Panc1 (cell line): ENCODE measurements around the gene PRM3. TPM values are rescaled to one million over a fixed set of nuclear protein-coding genes. Genes with fewer than 3 reads are reported as not detected.

Experiments
- ATAC-seq: fragments of 200-7000 bp; cut with Tn5 transposase; 2 replicates; pipeline ENCODE4 v1.9.1; 2020; ENCODE audit warnings: mild to moderate bottlenecking, moderate library complexity
- BruUV-seq: library from RNA; stranded (reverse); fragments of 400-500 nt; replicated peaks from 2 replicates; lab custom pipeline; 2021; lab: Mats Ljungman, UMichigan
- CTCF ChIA-PET: fragments of 300-600 bp; sonication (Branson Sonifier 250); formaldehyde crosslinking; loops from one replicate; lab custom pipeline; 2022; ENCODE audit warnings: antibody characterized with exemption; lab: Charles Lee
- POLR2A ChIA-PET: fragments of 300-600 bp; sonication (Branson Sonifier 250); formaldehyde crosslinking; loops from one replicate; lab custom pipeline; 2022; ENCODE audit warnings: antibody characterized with exemption; lab: Charles Lee
- DNase-seq: peaks from one replicate; pipeline ENCODE4 v3.0.0-alpha.2; 2010; ENCODE audit warnings: low read depth, low spot score
- H3K27ac ChIP-seq: 2 replicates; pipeline ENCODE4 v1.5.1; 2011; ENCODE audit warnings: mild to moderate bottlenecking, low read length, inconsistent platforms
- H3K27me3 ChIP-seq: fragments of 200-500 bp; sonication (Bioruptor generic); 2 replicates; pipeline ENCODE4 v1.6.0; 2014; ENCODE audit warnings: low read length, inconsistent platforms; ENCODE audit not compliant: control insufficient read depth, insufficient read depth
- H3K36me3 ChIP-seq: fragments of 200-500 bp; sonication (Bioruptor generic); 2 replicates; pipeline ENCODE4 v1.5.1; 2014; ENCODE audit warnings: inconsistent platforms, mild to moderate bottlenecking, low read length, moderate library complexity; ENCODE audit not compliant: control insufficient read depth, insufficient read depth
- H3K4me1 ChIP-seq: 2 replicates; pipeline ENCODE4 v1.5.1; 2011; ENCODE audit warnings: inconsistent platforms, mild to moderate bottlenecking, low read length, moderate library complexity; ENCODE audit not compliant: control insufficient read depth, insufficient read depth
- H3K4me3 ChIP-seq, 2 experiments: 2 replicates each; pipeline ENCODE4 v1.5.1; 2011 to 2012; ENCODE audit warnings: low read depth in 2 of 2, low read length in 2 of 2, mild to moderate bottlenecking in 2 of 2, inconsistent platforms in 1 of 2, moderate library complexity in 1 of 2
- H3K9me3 ChIP-seq: fragments of 200-500 bp; sonication (Bioruptor generic); 2 replicates; pipeline ENCODE4 v1.5.1; 2014; ENCODE audit warnings: low read depth, mild to moderate bottlenecking, inconsistent platforms, low read length, moderate library complexity; ENCODE audit not compliant: control insufficient read depth, insufficient read depth
- POLR2AphosphoS5 ChIP-seq: IDR thresholded peaks from 2 replicates; pipeline ENCODE4 v1.6.1; 2012; ENCODE audit warnings: mild to moderate bottlenecking, low read depth, low read length, moderate library complexity
- SIN3A ChIP-seq: IDR thresholded peaks from 2 replicates; pipeline ENCODE4 v1.6.1; 2012; ENCODE audit warnings: low read depth, mild to moderate bottlenecking, low read length, moderate library complexity, borderline replicate concordance; ENCODE audit not compliant: insufficient read depth
- TCF7L2 ChIP-seq: IDR thresholded peaks from 2 replicates; pipeline ENCODE4 v1.6.1; 2011; ENCODE audit warnings: mild to moderate bottlenecking, low read depth, low read length, inconsistent platforms
- in situ Hi-C: cut with HindIII; loops from 2 replicates; pipeline ENCODE4 v1.10.0; 2016; ENCODE audit warnings: low sequenced_read_pairs, low pct_unique_long_range_greater_than_20kb
- intact Hi-C: fragments of 100-400 bp; cut with micrococcal nuclease; formaldehyde crosslinking; loops from one replicate; pipeline ENCODE4 v1.10.0; 2022; ENCODE audit not compliant: unreplicated experiment
- total RNA-seq: library from RNA; stranded (reverse); gene quantifications from one replicate; pipeline ENCODE4 v1.2.1, GENCODE V29; 2021; ENCODE audit not compliant: unreplicated experiment
- TF ChIP-seq, protein P1 (sequence below), 2 experiments: IDR thresholded peaks; 2 replicates each; pipeline ENCODE4 v1.6.1; 2011 to 2012; ENCODE audit warnings: low read depth in 2 of 2, control low read depth in 1 of 2, low read length in 1 of 2, mild to moderate bottlenecking in 1 of 2, moderate library complexity in 1 of 2; ENCODE audit not compliant: insufficient read depth in 1 of 2
- TF ChIP-seq, protein P2 (sequence below): fragments of 450-650 bp; IDR thresholded peaks from 2 replicates; pipeline ENCODE4 v1.5.1; 2017; ENCODE audit warnings: mild to moderate bottlenecking

Gene PRM3
- total RNA-seq, 1 experiment from 2014 or later = not detected

DNA sequence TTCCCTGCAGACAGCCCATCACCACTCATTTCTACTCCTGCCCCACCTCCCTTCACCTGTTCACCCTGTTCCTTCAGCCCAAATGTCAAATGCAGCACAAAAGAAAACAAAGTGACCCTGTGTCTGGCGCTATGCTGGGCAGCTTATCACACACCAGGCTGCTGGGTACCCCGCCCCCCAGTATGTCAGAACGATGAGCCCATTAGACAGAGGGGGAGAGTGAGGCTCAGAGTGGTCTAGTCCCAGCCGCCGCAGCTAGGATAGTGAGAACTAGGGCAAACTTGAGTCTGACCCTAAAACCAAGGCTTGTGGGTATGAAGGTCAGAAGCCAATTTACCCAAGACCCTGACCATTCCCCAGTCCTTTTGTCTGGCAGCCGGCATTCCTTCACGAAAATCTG is 8.3 kb downstream of the PRM3 start:
- intact Hi-C loops (no loop called here), in situ Hi-C loops (no loop called here)
- Histone ChIP-seq H3K9me3 (no peaks in the 10 kb centered on the region), H3K27ac (no peak overlapping the region), H3K36me3 (no peaks in the 10 kb centered on the region), H3K4me3 (no peak overlapping the region), H3K27me3 (no peaks in the 10 kb centered on the region), H3K4me1 (no peaks in the 10 kb centered on the region)
- ATAC-seq = no peak
- ChIA-PET POLR2A (no interaction called here), CTCF (no interaction called here)
- TF ChIP-seq POLR2AphosphoS5 (no peak), SIN3A (no peak)
- DNase-seq = no peak
- BruUV-seq = no TSS peak

DNA sequence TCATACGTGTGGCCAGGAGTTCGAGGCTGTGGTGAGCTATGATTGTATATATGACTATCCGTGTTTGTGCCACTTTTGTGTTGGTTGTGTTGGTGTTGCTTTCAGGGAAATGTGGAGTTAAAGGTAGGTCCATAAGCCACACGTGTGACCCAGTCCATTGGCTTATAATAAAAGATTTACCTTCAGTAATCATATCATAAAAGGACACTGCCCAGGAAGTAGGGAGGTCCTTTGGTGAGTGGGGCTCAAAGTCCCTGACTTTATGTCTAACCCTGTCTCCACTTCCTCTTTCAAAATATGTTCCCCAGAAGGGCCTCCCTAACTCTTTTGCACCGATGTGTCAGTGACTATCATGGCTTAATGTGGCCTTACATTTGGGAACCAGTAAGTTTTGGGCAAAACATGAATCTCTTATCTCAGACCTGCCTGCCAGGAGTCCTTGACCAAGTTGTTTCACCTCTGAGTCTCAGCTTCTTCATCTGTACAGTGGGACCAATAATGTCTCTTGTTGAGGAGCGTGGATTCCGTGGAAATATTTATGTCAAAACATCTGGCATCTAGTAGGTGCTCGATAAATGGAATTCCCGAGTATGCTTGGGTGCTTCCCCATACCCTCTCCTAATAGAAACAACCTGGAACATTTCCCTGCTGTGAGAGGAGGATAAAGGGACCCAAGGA is 9.1 kb downstream of the PRM3 start:
- in situ Hi-C loops = no loop called here
- intact Hi-C loops = no loop called here
- TF ChIP-seq POLR2AphosphoS5 = no peak
- no peak for TF ChIP-seq TCF7L2
- TF ChIP-seq SIN3A = no peak
- TF ChIP-seq, protein P1, sequence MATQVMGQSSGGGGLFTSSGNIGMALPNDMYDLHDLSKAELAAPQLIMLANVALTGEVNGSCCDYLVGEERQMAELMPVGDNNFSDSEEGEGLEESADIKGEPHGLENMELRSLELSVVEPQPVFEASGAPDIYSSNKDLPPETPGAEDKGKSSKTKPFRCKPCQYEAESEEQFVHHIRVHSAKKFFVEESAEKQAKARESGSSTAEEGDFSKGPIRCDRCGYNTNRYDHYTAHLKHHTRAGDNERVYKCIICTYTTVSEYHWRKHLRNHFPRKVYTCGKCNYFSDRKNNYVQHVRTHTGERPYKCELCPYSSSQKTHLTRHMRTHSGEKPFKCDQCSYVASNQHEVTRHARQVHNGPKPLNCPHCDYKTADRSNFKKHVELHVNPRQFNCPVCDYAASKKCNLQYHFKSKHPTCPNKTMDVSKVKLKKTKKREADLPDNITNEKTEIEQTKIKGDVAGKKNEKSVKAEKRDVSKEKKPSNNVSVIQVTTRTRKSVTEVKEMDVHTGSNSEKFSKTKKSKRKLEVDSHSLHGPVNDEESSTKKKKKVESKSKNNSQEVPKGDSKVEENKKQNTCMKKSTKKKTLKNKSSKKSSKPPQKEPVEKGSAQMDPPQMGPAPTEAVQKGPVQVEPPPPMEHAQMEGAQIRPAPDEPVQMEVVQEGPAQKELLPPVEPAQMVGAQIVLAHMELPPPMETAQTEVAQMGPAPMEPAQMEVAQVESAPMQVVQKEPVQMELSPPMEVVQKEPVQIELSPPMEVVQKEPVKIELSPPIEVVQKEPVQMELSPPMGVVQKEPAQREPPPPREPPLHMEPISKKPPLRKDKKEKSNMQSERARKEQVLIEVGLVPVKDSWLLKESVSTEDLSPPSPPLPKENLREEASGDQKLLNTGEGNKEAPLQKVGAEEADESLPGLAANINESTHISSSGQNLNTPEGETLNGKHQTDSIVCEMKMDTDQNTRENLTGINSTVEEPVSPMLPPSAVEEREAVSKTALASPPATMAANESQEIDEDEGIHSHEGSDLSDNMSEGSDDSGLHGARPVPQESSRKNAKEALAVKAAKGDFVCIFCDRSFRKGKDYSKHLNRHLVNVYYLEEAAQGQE (IDR thresholded peaks at IDR 0.05; ENCODE audit: insufficient read depth in 1 of 2, low read depth in 2 of 2, low read length in 1 of 2) = no peak
- TF ChIP-seq, protein P2, sequence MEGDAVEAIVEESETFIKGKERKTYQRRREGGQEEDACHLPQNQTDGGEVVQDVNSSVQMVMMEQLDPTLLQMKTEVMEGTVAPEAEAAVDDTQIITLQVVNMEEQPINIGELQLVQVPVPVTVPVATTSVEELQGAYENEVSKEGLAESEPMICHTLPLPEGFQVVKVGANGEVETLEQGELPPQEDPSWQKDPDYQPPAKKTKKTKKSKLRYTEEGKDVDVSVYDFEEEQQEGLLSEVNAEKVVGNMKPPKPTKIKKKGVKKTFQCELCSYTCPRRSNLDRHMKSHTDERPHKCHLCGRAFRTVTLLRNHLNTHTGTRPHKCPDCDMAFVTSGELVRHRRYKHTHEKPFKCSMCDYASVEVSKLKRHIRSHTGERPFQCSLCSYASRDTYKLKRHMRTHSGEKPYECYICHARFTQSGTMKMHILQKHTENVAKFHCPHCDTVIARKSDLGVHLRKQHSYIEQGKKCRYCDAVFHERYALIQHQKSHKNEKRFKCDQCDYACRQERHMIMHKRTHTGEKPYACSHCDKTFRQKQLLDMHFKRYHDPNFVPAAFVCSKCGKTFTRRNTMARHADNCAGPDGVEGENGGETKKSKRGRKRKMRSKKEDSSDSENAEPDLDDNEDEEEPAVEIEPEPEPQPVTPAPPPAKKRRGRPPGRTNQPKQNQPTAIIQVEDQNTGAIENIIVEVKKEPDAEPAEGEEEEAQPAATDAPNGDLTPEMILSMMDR = no peak
- H3K36me3 ChIP-seq = no peaks in the 10 kb centered on the region
- H3K27me3 ChIP-seq = no peaks in the 10 kb centered on the region
- no peak overlapping the region for H3K4me3 ChIP-seq
- peaks cover under 1% of the 10 kb centered on the region; the same call in 1 of the 2 replicates for H3K4me1 ChIP-seq
- no TSS peak for BruUV-seq
- no peak overlapping the region for H3K27ac ChIP-seq
- no peaks in the 10 kb centered on the region for H3K9me3 ChIP-seq
- no peak for DNase-seq
- ATAC-seq = no peak
- ChIA-PET POLR2A (interaction anchor here (0.6 kb wide), 1 partner anchor 66 kb away, joined by 6 read pairs; no protein-coding TSS in a partner anchor), CTCF (interaction anchor here (0.5 kb wide), 1 partner anchor 11 kb away, joined by 6 read pairs; no protein-coding TSS in a partner anchor)

DNA sequence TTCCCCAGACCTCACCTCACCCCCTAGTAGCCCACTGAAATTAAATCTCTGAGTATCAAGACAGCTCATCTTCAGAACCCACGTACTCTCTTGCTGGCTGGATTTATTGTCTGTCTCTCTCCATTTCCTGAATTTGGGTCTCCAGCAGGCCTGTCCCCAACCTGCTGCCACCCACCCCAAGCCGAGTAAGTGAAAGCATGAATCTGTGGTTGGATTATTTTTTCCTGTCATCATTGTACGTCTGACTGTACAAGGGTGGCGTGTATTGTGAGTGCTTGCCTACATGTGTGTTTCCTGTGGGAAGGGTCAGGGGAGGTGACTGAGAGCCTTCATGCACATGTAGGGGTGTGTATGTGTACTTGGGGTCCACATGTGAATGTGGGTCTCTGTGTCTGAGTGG is 9.7 kb downstream of the PRM3 start:
- H3K4me1 ChIP-seq = peaks cover 6% of the 10 kb centered on the region; the same call in 1 of the 2 replicates
- TF ChIP-seq, protein P2 = no peak
- no peak for TF ChIP-seq SIN3A
- TF ChIP-seq, protein P1 (IDR thresholded peaks at IDR 0.05; ENCODE audit: insufficient read depth in 1 of 2, low read depth in 2 of 2, low read length in 1 of 2) = no peak
- TF ChIP-seq TCF7L2 = no peak
- TF ChIP-seq POLR2AphosphoS5 = no peak
- H3K9me3 ChIP-seq = no peaks in the 10 kb centered on the region
- ATAC-seq = no peak
- ChIA-PET POLR2A (interaction anchor here (0.6 kb wide), 1 partner anchor 67 kb away, joined by 6 read pairs; no protein-coding TSS in a partner anchor), CTCF (interaction anchor here (0.5 kb wide), 1 partner anchor 12 kb away, joined by 6 read pairs; no protein-coding TSS in a partner anchor)
- H3K27ac ChIP-seq = no peak overlapping the region
- DNase-seq = no peak
- in situ Hi-C loops (no loop called here), intact Hi-C loops (no loop called here)
- no peaks in the 10 kb centered on the region for H3K27me3 ChIP-seq
- no TSS peak for BruUV-seq
- no peak overlapping the region for H3K4me3 ChIP-seq
- no peaks in the 10 kb centered on the region for H3K36me3 ChIP-seq
